ENCODE data around the gene BRD4. TPM values are rescaled to one million over a fixed set of nuclear protein-coding genes. Genes with fewer than 3 reads are reported as not detected.

Gene BRD4
- total RNA-seq, 1 donor from 2014 or later, result 143 TPM

GRCh38 chr19:15290166-15290565 is 42.2 kb downstream of the BRD4 start:
- no peak for TF ChIP-seq CTCF (IDR thresholded peaks at IDR 0.05)
- DNase-seq (ENCODE audit: extremely low spot score, unreplicated experiment), result no peak
- Mint-ChIP-seq H3K9me3 (ENCODE audit: unreplicated experiment) (no peaks in the 10 kb centered on the region), H3K27me3 (ENCODE audit: unreplicated experiment) (no peaks in the 10 kb centered on the region), H3K4me1 (ENCODE audit: unreplicated experiment) (peaks cover 93% of the 10 kb centered on the region), H3K4me3 (ENCODE audit: unreplicated experiment) (no peak overlapping the region), H3K36me3 (ENCODE audit: unreplicated experiment) (no peaks in the 10 kb centered on the region), H3K27ac (ENCODE audit: unreplicated experiment) (peak overlapping the region; percentile 87)

GRCh38 chr19:15289673-15290072 is 42.7 kb downstream of the BRD4 start:
- Mint-ChIP-seq H3K9me3 (ENCODE audit: unreplicated experiment) (no peaks in the 10 kb centered on the region), H3K4me3 (ENCODE audit: unreplicated experiment) (peak overlapping the region; percentile 38), H3K4me1 (ENCODE audit: unreplicated experiment) (peaks cover 94% of the 10 kb centered on the region), H3K27me3 (ENCODE audit: unreplicated experiment) (no peaks in the 10 kb centered on the region), H3K27ac (ENCODE audit: unreplicated experiment) (peak overlapping the region; percentile 87), H3K36me3 (ENCODE audit: unreplicated experiment) (no peaks in the 10 kb centered on the region)
- no peak for DNase-seq (ENCODE audit: extremely low spot score, unreplicated experiment)
- TF ChIP-seq CTCF (IDR thresholded peaks at IDR 0.05), result no peak

DNA sequence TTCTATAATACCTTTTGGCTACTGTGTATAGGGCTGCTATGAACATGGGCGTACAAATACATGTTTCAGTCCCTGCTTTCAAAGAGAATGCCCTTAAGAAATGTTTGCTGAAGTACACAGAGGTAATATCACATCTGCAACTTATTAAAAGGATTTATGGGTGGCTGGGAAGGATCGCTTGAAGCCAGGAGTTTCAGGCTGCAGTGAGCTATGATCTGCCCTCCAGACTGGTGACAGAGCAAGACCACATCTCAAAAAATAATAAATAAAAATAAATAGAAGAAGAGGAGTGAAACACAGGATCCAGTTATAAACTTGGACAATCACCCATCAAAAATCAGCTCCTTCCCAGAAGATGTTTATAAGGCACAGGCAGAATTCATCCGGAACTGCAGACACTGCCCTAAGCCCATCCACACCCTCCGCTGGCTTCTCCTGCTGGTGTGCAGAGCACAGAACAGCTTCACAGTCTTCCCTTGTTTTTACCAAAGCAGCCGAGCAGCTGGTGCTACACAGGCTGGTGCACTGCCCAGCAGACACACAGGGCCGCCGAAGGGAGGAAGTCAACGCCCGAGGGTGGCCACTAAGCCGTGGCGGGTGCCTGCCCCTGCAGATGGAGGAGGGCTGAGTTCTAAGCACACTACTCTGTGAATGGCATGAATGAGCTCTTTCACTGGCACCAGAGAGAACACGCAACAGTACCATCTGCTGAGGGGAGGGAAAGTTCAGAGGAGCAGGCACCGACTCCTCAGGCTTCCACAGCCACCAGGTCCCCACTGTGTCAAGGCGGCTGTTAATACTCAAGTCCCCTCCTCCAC is 44.0 kb downstream of the BRD4 start:
- peak; percentile 93 for DNase-seq (ENCODE audit: extremely low spot score, unreplicated experiment)
- H3K9me3 Mint-ChIP-seq (ENCODE audit: unreplicated experiment), result no peaks in the 10 kb centered on the region

GRCh38 chr19:15287496-15287895 is 44.8 kb downstream of the BRD4 start:
- Mint-ChIP-seq H3K27me3 (ENCODE audit: unreplicated experiment) (no peaks in the 10 kb centered on the region), H3K4me3 (ENCODE audit: unreplicated experiment) (no peak overlapping the region), H3K9me3 (ENCODE audit: unreplicated experiment) (no peaks in the 10 kb centered on the region), H3K4me1 (ENCODE audit: unreplicated experiment) (peaks cover 95% of the 10 kb centered on the region), H3K36me3 (ENCODE audit: unreplicated experiment) (no peaks in the 10 kb centered on the region), H3K27ac (ENCODE audit: unreplicated experiment) (peak overlapping the region; percentile 87)
- TF ChIP-seq CTCF (IDR thresholded peaks at IDR 0.05), result no peak
- no peak for DNase-seq (ENCODE audit: extremely low spot score, unreplicated experiment)

More for the DNA sequence above, 44.0 kb downstream of the BRD4 start:
- H3K27me3 Mint-ChIP-seq (ENCODE audit: unreplicated experiment), result no peaks in the 10 kb centered on the region
- peaks cover 94% of the 10 kb centered on the region for H3K4me1 Mint-ChIP-seq (ENCODE audit: unreplicated experiment)
- no peaks in the 10 kb centered on the region for H3K36me3 Mint-ChIP-seq (ENCODE audit: unreplicated experiment)
- peak overlapping the region; percentile 87 for H3K27ac Mint-ChIP-seq (ENCODE audit: unreplicated experiment)
- TF ChIP-seq CTCF (IDR thresholded peaks at IDR 0.05), result peak; percentile 38
- peak overlapping the region; percentile 20 for H3K4me3 Mint-ChIP-seq (ENCODE audit: unreplicated experiment)

DNA sequence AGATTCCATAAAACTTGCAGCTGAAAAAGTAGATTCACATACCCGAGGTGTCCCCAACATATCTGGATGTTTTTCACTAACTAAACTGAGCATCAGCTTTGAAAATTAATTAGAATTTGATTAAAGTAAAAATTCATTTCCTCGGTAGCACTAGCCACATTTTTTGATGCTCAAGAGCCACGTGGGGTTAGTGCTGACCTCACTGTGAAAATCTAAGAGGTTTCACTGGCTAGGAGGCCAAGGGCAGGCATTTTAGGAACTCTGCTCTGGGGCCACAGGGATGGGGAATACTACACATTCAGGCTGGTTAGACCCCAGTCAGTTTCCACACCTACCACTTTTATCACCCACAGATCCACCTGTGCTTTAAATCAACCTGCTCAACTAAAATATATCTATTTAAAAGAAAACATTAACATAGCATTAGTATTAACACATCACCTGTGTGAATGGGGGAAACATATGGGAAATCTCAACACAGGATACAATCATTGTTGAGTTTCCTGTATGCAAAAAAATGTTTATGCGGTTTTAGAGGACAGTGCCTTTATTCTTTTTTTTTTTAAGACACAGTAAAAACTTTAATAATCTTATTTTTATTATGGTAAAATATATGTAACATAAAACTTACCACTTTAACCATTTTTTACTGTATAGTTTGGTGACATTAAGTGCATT is 45.5 kb downstream of the BRD4 start:
- H3K4me1 Mint-ChIP-seq (ENCODE audit: unreplicated experiment), result peaks cover 95% of the 10 kb centered on the region
- no peak for TF ChIP-seq CTCF (IDR thresholded peaks at IDR 0.05)
- H3K27ac Mint-ChIP-seq (ENCODE audit: unreplicated experiment), result peak overlapping the region; percentile 68
- H3K9me3 Mint-ChIP-seq (ENCODE audit: unreplicated experiment), result no peaks in the 10 kb centered on the region
- H3K27me3 Mint-ChIP-seq (ENCODE audit: unreplicated experiment), result no peaks in the 10 kb centered on the region
- H3K4me3 Mint-ChIP-seq (ENCODE audit: unreplicated experiment), result no peak overlapping the region
- H3K36me3 Mint-ChIP-seq (ENCODE audit: unreplicated experiment), result no peaks in the 10 kb centered on the region
- DNase-seq (ENCODE audit: extremely low spot score, unreplicated experiment), result no peak

All from osteocyte (in vitro differentiated cells).